GM21825 (cell line): ENCODE results near the gene SC5D.

Experiments used
- ATAC-seq: cut with Tn5 transposase; IDR thresholded peaks from one replicate; pipeline ENCODE4 v1.9.1; 2021; ENCODE audit warnings: mild to moderate bottlenecking, moderate library complexity; ENCODE audit not compliant: unreplicated experiment

SC5D gene, protein sequence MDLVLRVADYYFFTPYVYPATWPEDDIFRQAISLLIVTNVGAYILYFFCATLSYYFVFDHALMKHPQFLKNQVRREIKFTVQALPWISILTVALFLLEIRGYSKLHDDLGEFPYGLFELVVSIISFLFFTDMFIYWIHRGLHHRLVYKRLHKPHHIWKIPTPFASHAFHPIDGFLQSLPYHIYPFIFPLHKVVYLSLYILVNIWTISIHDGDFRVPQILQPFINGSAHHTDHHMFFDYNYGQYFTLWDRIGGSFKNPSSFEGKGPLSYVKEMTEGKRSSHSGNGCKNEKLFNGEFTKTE

GRCh38 chr11:121292495-121293287, at the start of gene SC5D:
SC5D (plus strand) TSS chr11:121292771; CDS start chr11:121303376, 10,605 bp downstream.
- ATAC-seq, result peak; percentile 95

DNA sequence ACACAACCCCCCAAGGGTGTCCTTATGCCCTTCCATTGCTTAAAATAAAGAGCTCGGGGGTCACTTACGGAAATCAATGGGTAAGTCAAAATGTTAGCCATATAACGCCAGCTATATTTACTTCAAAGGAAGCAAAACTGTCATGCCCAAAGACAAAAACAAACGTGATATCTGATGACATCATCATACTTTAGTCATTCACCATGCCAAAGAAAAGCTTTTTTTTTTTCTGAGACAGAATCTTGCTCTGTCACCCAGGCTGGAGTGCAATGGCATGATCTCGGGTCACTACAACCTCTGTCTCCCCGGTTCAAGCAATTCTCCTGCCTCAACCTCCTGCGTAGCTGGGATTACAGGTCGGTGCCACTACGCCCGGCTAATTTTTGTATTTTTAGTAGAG, 47.7 kb upstream of the SC5D start:
- ATAC-seq, result no peak

DNA sequence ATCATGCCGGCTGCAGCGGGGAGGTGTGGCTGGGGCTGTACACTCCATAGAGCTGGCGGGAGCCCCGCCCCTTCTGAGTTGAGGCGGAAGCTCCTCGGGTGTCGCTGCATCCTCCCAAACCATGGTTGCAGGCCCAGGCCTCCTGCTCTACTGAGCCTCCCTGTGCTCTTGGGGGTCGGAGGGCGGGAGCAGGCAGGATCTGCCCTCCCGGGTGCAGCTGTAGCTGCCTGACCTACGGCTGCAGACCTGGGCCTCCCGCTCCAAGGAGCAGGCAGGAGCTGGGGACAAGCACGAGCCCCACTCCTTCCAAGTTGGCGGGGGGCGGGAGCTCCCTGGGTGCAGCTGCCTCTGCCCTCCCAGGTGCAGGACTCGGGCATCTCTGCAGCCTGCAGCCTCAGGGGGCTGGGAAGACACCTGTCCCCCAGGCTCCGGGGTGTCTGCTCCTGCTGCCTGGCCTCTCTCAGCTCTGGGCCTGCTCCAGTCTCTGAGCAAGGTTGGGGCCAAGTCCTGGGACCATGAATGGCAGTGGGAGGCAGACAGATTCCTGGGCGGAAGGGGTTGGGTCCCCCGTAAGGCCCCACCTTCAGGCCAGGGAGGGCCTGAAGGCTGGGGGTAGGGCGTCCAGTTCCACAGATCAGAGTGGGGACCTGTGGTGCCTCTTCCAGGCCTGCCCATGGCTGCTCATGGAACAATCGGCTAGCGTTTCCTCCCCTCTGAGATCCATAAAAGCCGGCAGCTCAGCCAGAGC, 46.4 kb upstream of the SC5D start:
- no peak for ATAC-seq

DNA sequence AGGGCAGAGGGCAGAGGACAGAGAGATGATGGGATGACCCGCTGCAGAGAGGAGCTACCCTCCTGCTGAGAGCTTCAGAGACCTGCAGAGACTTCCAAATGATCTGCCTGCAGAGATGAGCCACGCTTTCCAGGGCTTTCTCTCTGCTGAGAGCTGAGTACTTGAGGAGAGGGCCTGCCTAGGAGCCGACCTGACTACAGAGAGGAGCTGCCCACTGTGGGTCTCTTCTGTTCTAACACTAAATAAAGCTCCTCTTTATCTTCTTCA, 45.9 kb upstream of the SC5D start:
- no peak for ATAC-seq

DNA sequence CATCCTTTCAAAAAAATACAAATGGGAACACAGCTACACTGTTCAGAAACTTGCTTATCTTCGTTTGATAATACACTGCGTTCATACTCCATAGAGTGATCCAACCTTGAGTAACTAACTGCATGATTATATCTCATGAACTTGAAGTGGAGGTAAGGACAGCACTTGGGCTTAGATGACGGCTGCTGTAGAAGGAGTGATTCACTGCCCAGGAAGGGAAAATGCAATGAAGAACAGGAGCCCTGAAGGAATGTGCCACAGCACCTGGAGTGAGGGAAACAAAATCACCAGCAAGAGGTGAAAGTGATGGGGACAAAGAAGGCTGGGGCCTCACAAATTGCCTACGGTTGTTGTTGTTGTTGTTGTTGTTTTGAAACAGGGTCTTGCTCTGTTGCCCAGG, 44.1 kb upstream of the SC5D start:
- ATAC-seq, result no peak

DNA sequence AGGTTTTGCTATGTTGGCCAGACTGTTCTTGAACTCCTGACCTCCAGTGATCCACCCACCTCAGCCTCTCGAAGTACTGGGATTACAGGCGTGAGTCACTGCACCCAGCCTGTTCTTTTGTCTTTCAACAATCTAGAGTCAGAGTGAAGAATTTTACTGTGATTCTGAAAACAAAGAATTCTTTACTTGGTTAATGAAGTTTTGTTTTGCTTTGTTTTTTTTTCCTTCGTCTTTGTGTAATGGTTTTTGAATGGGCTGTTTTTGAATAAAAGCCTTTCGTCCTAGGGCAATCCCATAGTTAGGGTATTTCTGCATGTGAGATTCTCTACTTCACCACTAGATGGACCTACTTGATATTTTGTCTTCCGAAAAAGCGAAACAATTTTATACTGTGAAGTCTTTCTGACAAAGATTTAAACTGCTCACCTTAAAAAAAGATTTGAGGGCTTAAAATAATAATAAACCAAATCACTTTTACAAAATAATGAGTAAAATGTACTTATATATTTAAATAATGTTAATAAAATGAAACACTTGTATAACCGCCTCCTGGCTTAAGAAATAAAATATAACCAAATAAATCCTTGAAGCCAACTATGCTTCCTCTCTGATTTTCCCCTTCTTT, 43.4 kb upstream of the SC5D start:
- ATAC-seq, result no peak

GRCh38 chr11:121250843-121251242, 41.7 kb upstream of the SC5D start:
- no peak for ATAC-seq

GRCh38 chr11:121253951-121254350, 38.6 kb upstream of the SC5D start:
- no peak for ATAC-seq

DNA sequence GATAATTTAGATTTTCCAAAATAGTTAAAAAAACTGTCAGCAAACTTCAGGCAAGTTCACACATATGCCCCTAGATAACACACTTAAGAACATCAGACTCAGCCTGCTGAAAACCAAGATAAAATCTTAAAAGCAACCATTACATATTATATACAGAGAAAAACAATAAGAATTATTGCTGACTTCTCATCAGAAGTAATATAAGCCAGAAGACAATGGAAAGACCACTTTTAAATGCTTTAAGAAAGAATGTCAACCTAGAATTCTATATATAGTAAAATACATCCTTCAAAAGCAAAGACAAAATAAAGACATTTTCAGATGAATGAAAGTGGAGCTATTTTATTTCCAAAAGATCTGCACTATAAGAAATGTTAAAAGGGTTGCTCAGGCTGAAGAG, 37.8 kb upstream of the SC5D start:
- ATAC-seq, result no peak

- ATAC-seq, result no peak
Measured at GRCh38 chr11:121255473-121256125, 37.0 kb upstream of the SC5D start.

- ATAC-seq, result no peak
Measured at GRCh38 chr11:121257289-121257688, 35.3 kb upstream of the SC5D start.

DNA sequence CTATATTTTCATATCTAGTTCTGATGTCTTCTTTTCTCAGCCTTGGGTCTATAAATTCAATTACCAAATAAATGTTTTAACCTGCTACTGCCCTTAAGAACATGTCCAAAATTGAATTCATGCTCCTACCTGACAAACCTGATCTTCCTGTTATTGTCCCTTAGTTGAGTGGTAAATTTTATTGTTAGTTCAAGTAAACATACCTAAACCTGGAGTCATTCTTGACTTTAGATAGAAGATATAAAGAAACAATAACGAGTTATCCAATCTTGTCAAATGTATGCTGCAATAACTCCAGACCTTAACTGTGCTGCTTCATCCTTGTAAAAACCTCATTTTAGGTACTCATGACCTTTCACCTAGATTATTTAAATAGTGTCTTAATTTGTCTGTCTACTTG, 34.6 kb upstream of the SC5D start:
- ATAC-seq, result no peak

DNA sequence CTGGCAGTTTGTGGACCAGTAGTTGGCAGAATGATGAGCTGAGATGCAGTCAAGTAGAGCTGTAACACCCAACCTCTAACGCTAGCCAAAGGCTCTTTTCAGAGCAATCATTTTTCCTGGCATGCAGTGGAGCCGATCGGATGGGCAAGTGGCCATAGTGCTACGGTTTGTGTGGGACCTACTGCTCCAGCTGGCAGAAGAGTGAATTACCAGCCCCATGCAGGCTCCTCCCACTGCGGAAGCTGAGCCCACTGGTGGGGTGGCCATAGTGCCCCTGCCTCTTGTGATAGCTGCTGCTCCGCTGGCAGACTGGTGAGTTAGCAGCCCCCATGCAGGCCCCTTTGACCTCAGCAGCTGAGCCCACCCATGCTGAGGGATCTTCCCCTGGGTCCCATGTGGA, 27.0 kb upstream of the SC5D start:
- ATAC-seq, result no peak

DNA sequence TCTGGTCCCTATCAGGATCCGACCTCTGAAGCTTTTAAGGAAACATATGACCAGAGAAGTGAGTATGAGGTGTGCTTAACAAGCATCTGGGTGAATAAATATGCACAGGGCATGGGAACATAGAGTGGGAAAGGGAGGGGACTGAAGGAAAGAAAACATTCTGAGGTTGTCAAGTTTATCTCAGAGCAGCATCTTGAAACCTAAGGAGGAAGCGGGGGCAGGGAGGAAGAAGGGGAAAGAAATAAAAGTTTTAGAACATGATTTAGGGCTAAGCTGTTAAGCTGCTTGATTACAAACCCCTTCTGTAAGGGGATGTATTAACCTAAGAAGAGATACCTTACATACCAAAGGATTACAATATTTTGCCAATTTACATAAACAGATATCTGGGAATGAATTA, 24.0 kb upstream of the SC5D start:
- no peak for ATAC-seq

GRCh38 chr11:121270001-121270678, 22.4 kb upstream of the SC5D start:
- ATAC-seq, result no peak

DNA sequence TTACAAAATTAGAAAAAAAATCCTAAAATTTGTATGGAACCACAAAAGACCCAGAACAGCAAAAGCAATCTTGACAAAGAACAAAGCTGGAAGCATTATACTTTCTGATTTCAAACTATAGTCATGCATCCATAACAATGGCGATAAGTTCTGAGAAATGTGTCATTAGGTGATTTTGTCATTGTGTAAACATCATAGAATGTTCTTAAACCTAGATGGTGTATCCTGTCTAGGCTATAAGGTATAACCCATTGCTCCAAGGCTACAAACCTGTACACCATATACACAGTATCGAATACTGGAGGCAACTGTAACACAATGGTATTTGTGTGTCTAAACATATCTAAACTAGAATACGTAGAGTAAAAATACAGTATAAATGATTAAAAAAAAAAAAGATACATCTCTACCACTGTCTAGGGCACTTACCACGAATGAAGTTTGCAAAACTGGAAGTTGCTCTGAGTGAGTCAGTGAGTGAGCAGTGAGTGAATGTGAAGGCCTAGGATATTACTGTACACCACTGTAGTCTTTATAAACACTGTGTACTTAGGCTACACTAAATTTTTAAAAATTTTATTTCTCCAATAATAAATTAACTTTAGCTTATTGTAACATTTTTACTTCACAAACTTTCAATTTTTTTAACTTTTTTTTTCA, 18.1 kb upstream of the SC5D start:
- ATAC-seq, result no peak

GRCh38 chr11:121281698-121282097, 10.9 kb upstream of the SC5D start:
- ATAC-seq, result no peak

GRCh38 chr11:121282386-121282785, 10.2 kb upstream of the SC5D start:
- ATAC-seq, result no peak

DNA sequence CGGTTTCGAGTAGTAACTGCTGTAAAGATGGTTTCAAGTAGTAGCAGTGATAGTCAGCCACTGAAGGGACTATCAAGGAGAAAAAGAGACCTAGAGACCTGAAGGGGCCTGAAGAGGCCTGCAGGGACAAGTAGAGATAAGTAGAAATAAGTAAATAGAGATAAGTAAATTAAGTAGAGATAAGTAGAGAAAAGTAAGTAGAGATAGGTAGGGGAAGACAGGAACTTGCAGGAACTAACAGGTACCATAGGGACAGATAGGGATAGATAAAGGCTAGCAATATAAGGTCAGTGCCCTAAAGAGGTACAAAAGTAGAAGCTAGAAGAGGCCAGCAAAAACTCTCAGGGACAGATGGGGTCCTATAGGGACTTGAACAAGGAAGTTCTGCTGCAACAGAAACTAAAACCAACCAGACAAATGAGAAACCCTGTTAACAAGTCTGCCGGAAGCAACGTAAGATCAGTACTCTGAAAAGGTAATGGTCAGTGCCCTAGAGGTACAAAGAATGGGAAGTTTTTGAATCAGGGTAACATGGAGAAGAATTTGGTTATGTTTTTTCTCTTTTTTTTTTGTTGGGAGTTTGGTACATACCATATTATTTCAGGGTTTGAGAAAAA, 9.6 kb upstream of the SC5D start:
- ATAC-seq, result no peak

GRCh38 chr11:121291319-121291718, 1.3 kb upstream of the SC5D start:
- ATAC-seq, result no peak
